ENCODE results near the gene MKRN2.

Gene MKRN2

DNA sequence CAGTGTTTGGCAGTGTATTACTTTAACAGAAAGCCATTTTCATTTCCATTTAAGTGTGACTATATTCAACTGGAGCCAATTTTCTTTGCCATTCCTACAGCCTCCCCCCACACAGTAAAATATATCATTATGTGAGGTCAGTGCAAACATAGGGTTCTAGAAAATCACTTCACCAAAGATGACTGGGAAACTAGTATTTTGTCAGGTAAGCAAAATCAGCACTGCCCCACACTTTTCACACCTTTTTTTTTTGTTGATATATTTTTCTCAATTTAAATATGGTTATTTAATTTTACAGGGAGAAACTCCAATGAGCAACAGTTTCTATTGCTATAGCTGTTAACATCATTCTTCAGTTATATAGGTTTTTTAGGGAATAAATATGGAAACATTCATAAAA, 41.3 kb upstream of the MKRN2 start:
- no peak overlapping the region for H3K4me3 ChIP-seq (ENCODE audit: low read length)
- no peak for TF ChIP-seq CTCF (conservative IDR thresholded peaks at IDR 0.05; ENCODE audit: low read length)
- DNase-seq (ENCODE audit: low read depth) = no peak

DNA sequence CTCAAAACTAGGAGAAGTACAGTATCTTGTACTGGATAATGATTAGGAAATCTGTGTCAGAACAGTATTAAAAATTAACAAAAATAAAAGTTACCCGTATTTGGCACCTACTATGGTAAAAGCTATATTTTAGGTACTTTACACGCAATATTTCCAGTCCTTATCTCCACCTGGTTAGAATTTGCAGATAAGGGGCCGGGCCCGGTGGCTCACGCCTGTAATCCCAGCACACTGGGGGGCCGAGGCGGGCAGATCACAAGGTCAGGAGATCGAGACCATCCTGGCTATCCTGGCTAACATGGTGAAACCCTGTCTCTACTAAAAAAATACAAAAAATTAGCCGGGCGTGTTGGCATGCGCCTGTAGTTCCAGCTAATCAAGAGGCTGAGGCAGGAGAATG, 40.0 kb upstream of the MKRN2 start:
- no peak for DNase-seq (ENCODE audit: low read depth)
- no peak for TF ChIP-seq CTCF (conservative IDR thresholded peaks at IDR 0.05; ENCODE audit: low read length)
- no peak overlapping the region for H3K4me3 ChIP-seq (ENCODE audit: low read length)

DNA sequence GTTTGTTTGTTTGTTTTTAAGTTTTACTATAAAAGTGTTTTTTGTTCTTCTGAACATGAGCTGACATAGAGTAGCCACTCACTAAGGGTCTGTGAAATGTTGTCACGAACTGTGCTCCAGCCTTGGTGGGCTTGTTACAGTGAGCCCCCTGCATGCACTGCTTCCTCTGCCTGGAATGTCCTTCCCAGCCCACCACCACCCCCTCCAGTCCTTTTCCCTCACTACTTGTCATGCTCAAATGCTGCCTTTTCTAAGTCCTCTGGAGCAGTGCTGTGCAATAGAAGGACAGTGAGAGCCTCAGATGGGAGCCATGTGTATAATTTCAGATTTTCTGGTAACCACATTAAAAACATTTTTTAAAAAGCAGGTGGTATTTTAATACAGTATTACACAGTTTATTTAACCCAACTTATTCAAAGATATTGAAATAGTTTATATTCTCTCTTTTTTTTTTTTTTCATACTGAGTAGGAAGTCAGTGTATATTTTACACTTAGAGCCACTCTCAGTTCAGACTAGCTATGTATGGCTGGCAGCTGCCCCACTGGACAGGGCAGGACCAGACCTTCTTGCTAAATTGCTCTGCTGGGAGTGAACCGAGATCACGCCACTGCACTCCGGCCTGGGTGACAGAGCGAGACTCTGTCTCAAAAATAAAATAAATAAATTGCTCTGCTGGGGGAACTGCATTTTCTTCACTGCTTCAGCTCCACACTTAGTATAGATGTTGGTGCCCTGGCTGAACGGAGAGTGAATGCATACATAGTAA, 38.4 kb upstream of the MKRN2 start:
- H3K4me3 ChIP-seq (ENCODE audit: low read length) = no peak overlapping the region
- no peak for TF ChIP-seq CTCF (conservative IDR thresholded peaks at IDR 0.05; ENCODE audit: low read length)
- no peak for DNase-seq (ENCODE audit: low read depth)

GRCh38 chr3:12521010-12521409, 35.9 kb upstream of the MKRN2 start:
- H3K4me3 ChIP-seq (ENCODE audit: low read length) = no peak overlapping the region
- DNase-seq (ENCODE audit: low read depth) = no peak
- no peak for TF ChIP-seq CTCF (conservative IDR thresholded peaks at IDR 0.05; ENCODE audit: low read length)

DNA sequence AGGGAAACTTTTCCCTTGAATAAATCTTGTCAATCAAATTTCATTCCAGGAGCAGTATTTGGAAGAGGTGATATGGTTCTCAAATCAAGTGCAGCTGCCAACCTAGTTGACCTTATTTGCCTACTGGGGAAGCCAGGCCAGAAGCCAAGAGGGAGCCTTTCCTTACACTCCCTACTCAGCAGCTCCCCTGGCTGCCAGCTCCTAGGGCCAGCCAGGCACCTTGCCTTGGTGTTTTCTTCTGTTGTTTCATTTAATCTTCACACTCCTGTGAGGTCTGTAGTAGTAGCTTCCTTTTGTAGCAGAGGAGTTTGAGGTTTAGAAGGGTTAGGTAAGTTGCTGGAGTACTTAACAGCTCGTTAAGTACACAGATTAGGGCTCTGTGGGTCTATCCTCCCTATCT, 34.2 kb upstream of the MKRN2 start:
- TF ChIP-seq CTCF (conservative IDR thresholded peaks at IDR 0.05; ENCODE audit: low read length) = no peak
- DNase-seq (ENCODE audit: low read depth) = no peak
- no peak overlapping the region for H3K4me3 ChIP-seq (ENCODE audit: low read length)

- no peak for TF ChIP-seq CTCF (conservative IDR thresholded peaks at IDR 0.05; ENCODE audit: low read length)
- DNase-seq (ENCODE audit: low read depth) = no peak
Measured at GRCh38 chr3:12527757-12528143, 29.1 kb upstream of the MKRN2 start.

GRCh38 chr3:12532182-12532581, 24.7 kb upstream of the MKRN2 start:
- no peak overlapping the region for H3K4me3 ChIP-seq (ENCODE audit: low read length)
- DNase-seq (ENCODE audit: low read depth) = no peak
- TF ChIP-seq CTCF (conservative IDR thresholded peaks at IDR 0.05; ENCODE audit: low read length) = no peak

More at GRCh38 chr3:12527757-12528143, 29.1 kb upstream of the MKRN2 start:
- H3K4me3 ChIP-seq (ENCODE audit: low read length) = no peak overlapping the region
